Fibroblast of lung (primary cell): ENCODE measurements around the gene ZDHHC4. TPM values are rescaled to one million over a fixed set of nuclear protein-coding genes. Genes with fewer than 3 reads are reported as not detected.

Source experiments
- DNase-seq, 2 donors: peaks; one replicate each; pipeline versions ENCODE4 v3.0.0 to v3.0.0-alpha.2; 2010; ENCODE audit warnings: low read depth in 2 of 2
- H2AFZ ChIP-seq: 2 replicates; pipeline ENCODE4 v1.5.1; 2012; ENCODE audit warnings: low read length, control low read depth, inconsistent platforms
- H3K27ac ChIP-seq: 2 replicates; pipeline ENCODE4 v1.5.1; 2011; ENCODE audit warnings: low read length, control low read depth; ENCODE audit not compliant: insufficient read depth
- H3K27me3 ChIP-seq: 2 replicates; pipeline ENCODE4 v1.5.1; 2011; ENCODE audit warnings: mild to moderate bottlenecking, low read length; ENCODE audit not compliant: control insufficient read depth, insufficient read depth
- H3K36me3 ChIP-seq: 2 replicates; pipeline ENCODE4 v1.5.1; 2011; ENCODE audit warnings: low read length; ENCODE audit not compliant: control insufficient read depth, insufficient read depth
- H3K4me1 ChIP-seq: 2 replicates; pipeline ENCODE4 v1.5.1; 2011; ENCODE audit warnings: low read length; ENCODE audit not compliant: control insufficient read depth, insufficient read depth; ENCODE audit errors: extremely low read depth
- H3K4me2 ChIP-seq: 2 replicates; pipeline ENCODE4 v1.5.1; 2011; ENCODE audit warnings: low read length, control low read depth; ENCODE audit not compliant: insufficient read depth; ENCODE audit errors: extremely low read depth
- H3K4me3 ChIP-seq, 4 experiments: fragments of 200-600 bp in 1 of 4; sonication (generic) in 1 of 4; replicated peaks in 1 of 4; 2 replicates each; pipeline ENCODE4 v1.5.1; 2011 to 2016; ENCODE audit warnings: low read length in 4 of 4, low read depth in 3 of 4, mild to moderate bottlenecking in 3 of 4, control low read depth in 2 of 4, inconsistent platforms in 1 of 4, mixed read lengths in 1 of 4; ENCODE audit not compliant: insufficient read depth in 1 of 4; ENCODE audit errors: control extremely low read depth in 1 of 4
- H3K79me2 ChIP-seq: 2 replicates; pipeline ENCODE4 v1.5.1; 2012; ENCODE audit warnings: mild to moderate bottlenecking, low read length, inconsistent platforms; ENCODE audit not compliant: control insufficient read depth, insufficient read depth
- H3K9ac ChIP-seq: 2 replicates; pipeline ENCODE4 v1.5.1; 2011; ENCODE audit warnings: mild to moderate bottlenecking, low read length, control low read depth; ENCODE audit not compliant: insufficient read depth
- H3K9me3 ChIP-seq: 2 replicates; pipeline ENCODE4 v1.5.1; 2012; ENCODE audit warnings: low read depth, low read length; ENCODE audit not compliant: control insufficient read depth, insufficient read depth
- H4K20me1 ChIP-seq: 2 replicates; pipeline ENCODE4 v1.5.1; 2011; ENCODE audit warnings: low read length; ENCODE audit not compliant: control insufficient read depth, insufficient read depth; ENCODE audit errors: extremely low read depth
- EZH2 ChIP-seq: IDR thresholded peaks from 2 replicates; pipeline ENCODE4 v1.5.1; 2012; ENCODE audit warnings: low read length, control low read depth, mild to moderate bottlenecking; ENCODE audit errors: missing control alignments
- polyA plus RNA-seq, 2 donors: library from polyadenylated mRNA; depleted of rRNA in 1 of 2; stranded (reverse) in 1 of 2; unstranded in 1 of 2; fragments of >200 nt; gene quantifications; 2 replicates each; pipeline ENCODE4 v1.2.1, GENCODE V29; 2011 to 2012; ENCODE audit warnings: missing spikeins in 1 of 2
- total RNA-seq: library from RNA; depleted of rRNA; stranded (reverse); fragments of >200 nt; gene quantifications from 2 replicates; pipeline ENCODE4 v1.2.1, GENCODE V29; 2014
- TF ChIP-seq, protein P1 (sequence below), 2 donors: IDR thresholded peaks in 1 of 2; conservative IDR thresholded peaks in 1 of 2; 1 replicate in 1 of 2; 2 replicates in 1 of 2; pipeline ENCODE4 v1.5.1; 2011 to 2012; ENCODE audit warnings: low read length in 2 of 2, control low read depth in 1 of 2, inconsistent platforms in 1 of 2, low read depth in 1 of 2, mild to moderate bottlenecking in 1 of 2

ZDHHC4 gene
- total and polyA plus RNA-seq, 2 donors (not counting 1 experiment from before 2014, with no cell fraction given): 65.2 to 89.5 TPM

- Histone ChIP-seq H3K79me2 (no peaks in the 10 kb centered on the region), H4K20me1 (no peaks in the 10 kb centered on the region), H3K4me3 (no peak overlapping the region), H3K9me3 (no peaks in the 10 kb centered on the region), H3K27me3 (no peaks in the 10 kb centered on the region), H3K27ac (no peak overlapping the region), H3K9ac (no peak overlapping the region), H2AFZ (no peak overlapping the region), H3K4me2 (no peak overlapping the region), H3K36me3 (no peaks in the 10 kb centered on the region), H3K4me1 (no peaks in the 10 kb centered on the region)
- no peak for TF ChIP-seq EZH2
- TF ChIP-seq, protein P1, sequence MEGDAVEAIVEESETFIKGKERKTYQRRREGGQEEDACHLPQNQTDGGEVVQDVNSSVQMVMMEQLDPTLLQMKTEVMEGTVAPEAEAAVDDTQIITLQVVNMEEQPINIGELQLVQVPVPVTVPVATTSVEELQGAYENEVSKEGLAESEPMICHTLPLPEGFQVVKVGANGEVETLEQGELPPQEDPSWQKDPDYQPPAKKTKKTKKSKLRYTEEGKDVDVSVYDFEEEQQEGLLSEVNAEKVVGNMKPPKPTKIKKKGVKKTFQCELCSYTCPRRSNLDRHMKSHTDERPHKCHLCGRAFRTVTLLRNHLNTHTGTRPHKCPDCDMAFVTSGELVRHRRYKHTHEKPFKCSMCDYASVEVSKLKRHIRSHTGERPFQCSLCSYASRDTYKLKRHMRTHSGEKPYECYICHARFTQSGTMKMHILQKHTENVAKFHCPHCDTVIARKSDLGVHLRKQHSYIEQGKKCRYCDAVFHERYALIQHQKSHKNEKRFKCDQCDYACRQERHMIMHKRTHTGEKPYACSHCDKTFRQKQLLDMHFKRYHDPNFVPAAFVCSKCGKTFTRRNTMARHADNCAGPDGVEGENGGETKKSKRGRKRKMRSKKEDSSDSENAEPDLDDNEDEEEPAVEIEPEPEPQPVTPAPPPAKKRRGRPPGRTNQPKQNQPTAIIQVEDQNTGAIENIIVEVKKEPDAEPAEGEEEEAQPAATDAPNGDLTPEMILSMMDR (conservative IDR thresholded peaks at IDR 0.05 in 1 of 2, IDR thresholded peaks at IDR 0.05 in 1 of 2; ENCODE audit: low read depth in 1 of 2, low read length in 2 of 2): no peak
- no peak for DNase-seq
Observed at GRCh38 chr7:6624246-6624611, 47.0 kb downstream of the ZDHHC4 start.

- DNase-seq: no peak
- Histone ChIP-seq H3K27me3 (no peaks in the 10 kb centered on the region), H3K79me2 (no peaks in the 10 kb centered on the region), H3K4me3 (no peak overlapping the region), H3K9ac (no peak overlapping the region), H2AFZ (no peak overlapping the region), H3K4me2 (no peak overlapping the region), H3K36me3 (no peaks in the 10 kb centered on the region), H3K4me1 (no peaks in the 10 kb centered on the region), H3K9me3 (no peaks in the 10 kb centered on the region), H3K27ac (no peak overlapping the region), H4K20me1 (no peaks in the 10 kb centered on the region)
- TF ChIP-seq, protein P1 (conservative IDR thresholded peaks at IDR 0.05 in 1 of 2, IDR thresholded peaks at IDR 0.05 in 1 of 2; ENCODE audit: low read depth in 1 of 2, low read length in 2 of 2): no peak
- no peak for TF ChIP-seq EZH2
Observed at GRCh38 chr7:6628045-6628444, 50.8 kb downstream of the ZDHHC4 start.

GRCh38 chr7:6630007-6630849 is 53.0 kb downstream of the ZDHHC4 start:
- Histone ChIP-seq H3K9ac (no peak overlapping the region), H3K27ac (no peak overlapping the region), H3K36me3 (no peaks in the 10 kb centered on the region), H3K4me3 (no peak overlapping the region), H3K4me1 (no peaks in the 10 kb centered on the region), H3K27me3 (no peaks in the 10 kb centered on the region), H3K4me2 (no peak overlapping the region), H2AFZ (no peak overlapping the region), H4K20me1 (no peaks in the 10 kb centered on the region), H3K9me3 (no peaks in the 10 kb centered on the region), H3K79me2 (no peaks in the 10 kb centered on the region)
- TF ChIP-seq, protein P1 (conservative IDR thresholded peaks at IDR 0.05 in 1 of 2, IDR thresholded peaks at IDR 0.05 in 1 of 2; ENCODE audit: low read depth in 1 of 2, low read length in 2 of 2): no peak
- no peak for TF ChIP-seq EZH2
- no peak for DNase-seq
